Measurements from ENCODE around the gene GPR137.

The GPR137 gene

GRCh38 chr11:64298966-64299846, 13.6 kb downstream of the GPR137 start:
- Histone ChIP-seq H3K23ac (ENCODE audit: low read depth, low read length, poor library complexity) (no peak overlapping the region), H3K4ac (ENCODE audit: low read length) (no peak overlapping the region), H3K36me3 (replicated peaks in 1 of 2; ENCODE audit: control insufficient read depth in 2 of 2, insufficient read depth in 2 of 2, low read length in 2 of 2) (no peaks in the 10 kb centered on the region), H3K14ac (ENCODE audit: low read length) (peak overlapping the region; percentile 31), H3K4me1 (ENCODE audit: control insufficient read depth in 2 of 2, insufficient read depth in 1 of 2, low read depth in 1 of 2, low read length in 2 of 2) (peaks cover 9 to 26% of the 10 kb centered on the region in 2 donors), H3K27me3 (ENCODE audit: control insufficient read depth in 3 of 3, insufficient read depth in 3 of 3, low read depth in 1 of 3, low read length in 3 of 3) (peaks cover 39 to 83% (median 71%) of the 10 kb centered on the region in 3 experiments), H3K4me3 (ENCODE audit: low read length in 2 of 2) (peak overlapping the region; percentile 25 to 54), H2BK5ac (ENCODE audit: low read length) (no peak overlapping the region), H3K4me2 (ENCODE audit: insufficient read depth, low read length, poor library complexity, severe bottlenecking) (peak overlapping the region; percentile 74), H2BK120ac (ENCODE audit: low read depth, low read length) (peak overlapping the region; percentile 56), H4K8ac (ENCODE audit: low read depth, low read length) (no peak overlapping the region), H3K79me1 (ENCODE audit: low read depth, low read length) (no peaks in the 10 kb centered on the region), H2BK15ac (ENCODE audit: low read length) (peak overlapping the region; percentile 93), H2AK5ac (ENCODE audit: low read depth, low read length) (peak overlapping the region; percentile 76), H4K91ac (ENCODE audit: low read depth, low read length, poor library complexity) (no peak overlapping the region), H2BK12ac (ENCODE audit: low read length) (peak overlapping the region; percentile 50), H3K9ac (ENCODE audit: low read depth, low read length, poor library complexity) (no peak overlapping the region), H3K27ac (replicated peaks; ENCODE audit: low read length) (no peak overlapping the region), H3K18ac (ENCODE audit: low read length) (peak overlapping the region; percentile 83), H2AFZ (ENCODE audit: low read length) (peak overlapping the region; percentile 91), H3K9me3 (replicated peaks in 1 of 2; ENCODE audit: control insufficient read depth in 2 of 2, insufficient read depth in 1 of 2, low read depth in 1 of 2, low read length in 2 of 2) (no peaks in the 10 kb centered on the region)
- WGBS, 2 donors (ENCODE audit: extremely low coverage in 2 of 2, insufficient read length in 2 of 2, insufficient replicate concordance in 1 of 2) = no CpG with 5 or more reads among the region's 60 CpGs
- no peak for DNase-seq (ENCODE audit: low spot score)

GRCh38 chr11:64299847-64300648, 14.4 kb downstream of the GPR137 start, which contains the start of gene CATSPERZ:
Gene CATSPERZ, plus strand, starts transcription at chr11:64300358. Its CDS starts 53 bp downstream, at chr11:64300411.
- no CpG with 5 or more reads among the region's 54 CpGs for WGBS, 2 donors (ENCODE audit: extremely low coverage in 2 of 2, insufficient read length in 2 of 2, insufficient replicate concordance in 1 of 2)
- peak within 1 kb of the TSS; percentile 76 for H2AK5ac ChIP-seq (ENCODE audit: low read depth, low read length)
- DNase-seq (ENCODE audit: low spot score) = no peak
- H3K4me2 ChIP-seq (ENCODE audit: insufficient read depth, low read length, poor library complexity, severe bottlenecking) = peak within 1 kb of the TSS; percentile 74
- H3K9ac ChIP-seq (ENCODE audit: low read depth, low read length, poor library complexity) = peak within 1 kb of the TSS; percentile 37
- peak within 1 kb of the TSS; percentile 26 for H3K23ac ChIP-seq (ENCODE audit: low read depth, low read length, poor library complexity)
- H3K9me3 ChIP-seq (replicated peaks in 1 of 2; ENCODE audit: control insufficient read depth in 2 of 2, insufficient read depth in 1 of 2, low read depth in 1 of 2, low read length in 2 of 2) = no peaks in the 10 kb centered on the region
- H2BK12ac ChIP-seq (ENCODE audit: low read length) = peak within 1 kb of the TSS; percentile 50
- H3K14ac ChIP-seq (ENCODE audit: low read length) = peak within 1 kb of the TSS; percentile 31
- no peak within 1 kb of the TSS for H4K91ac ChIP-seq (ENCODE audit: low read depth, low read length, poor library complexity)
- H3K79me1 ChIP-seq (ENCODE audit: low read depth, low read length) = no peaks in the 10 kb centered on the region
- H3K36me3 ChIP-seq (replicated peaks in 1 of 2; ENCODE audit: control insufficient read depth in 2 of 2, insufficient read depth in 2 of 2, low read length in 2 of 2) = no peaks in the 10 kb centered on the region
- H3K27me3 ChIP-seq (ENCODE audit: control insufficient read depth in 3 of 3, insufficient read depth in 3 of 3, low read depth in 1 of 3, low read length in 3 of 3) = peaks cover 39 to 76% (median 64%) of the 10 kb centered on the region in 3 experiments
- peaks cover 7 to 21% of the 10 kb centered on the region in 2 donors for H3K4me1 ChIP-seq (ENCODE audit: control insufficient read depth in 2 of 2, insufficient read depth in 1 of 2, low read depth in 1 of 2, low read length in 2 of 2)
- peak within 1 kb of the TSS; percentile 83 for H3K18ac ChIP-seq (ENCODE audit: low read length)
- H2AFZ ChIP-seq (ENCODE audit: low read length) = peak within 1 kb of the TSS; percentile 91
- H2BK120ac ChIP-seq (ENCODE audit: low read depth, low read length) = peak within 1 kb of the TSS; percentile 56
- H4K8ac ChIP-seq (ENCODE audit: low read depth, low read length) = no peak within 1 kb of the TSS
- no peak within 1 kb of the TSS for H3K27ac ChIP-seq (replicated peaks; ENCODE audit: low read length)
- H2BK15ac ChIP-seq (ENCODE audit: low read length) = peak within 1 kb of the TSS; percentile 93
- H3K4me3 ChIP-seq (ENCODE audit: low read length in 2 of 2) = peak within 1 kb of the TSS; percentile 29 to 69
- no peak within 1 kb of the TSS for H3K4ac ChIP-seq (ENCODE audit: low read length)
- no peak within 1 kb of the TSS for H2BK5ac ChIP-seq (ENCODE audit: low read length)

GRCh38 chr11:64303109-64304031, 17.7 kb downstream of the GPR137 start:
- Histone ChIP-seq H2BK12ac (ENCODE audit: low read length) (no peak overlapping the region), H2BK15ac (ENCODE audit: low read length) (peak overlapping the region; percentile 7), H2AFZ (ENCODE audit: low read length) (no peak overlapping the region), H3K23ac (ENCODE audit: low read depth, low read length, poor library complexity) (no peak overlapping the region), H3K4ac (ENCODE audit: low read length) (no peak overlapping the region), H3K36me3 (replicated peaks in 1 of 2; ENCODE audit: control insufficient read depth in 2 of 2, insufficient read depth in 2 of 2, low read length in 2 of 2) (peaks cover 3 to 4% of the 10 kb centered on the region in 2 donors), H3K4me2 (ENCODE audit: insufficient read depth, low read length, poor library complexity, severe bottlenecking) (no peak overlapping the region), H4K91ac (ENCODE audit: low read depth, low read length, poor library complexity) (no peak overlapping the region), H2AK5ac (ENCODE audit: low read depth, low read length) (peak overlapping the region; percentile 82), H3K4me3 (ENCODE audit: low read length in 2 of 2) (no peak overlapping the region), H3K9me3 (replicated peaks in 1 of 2; ENCODE audit: control insufficient read depth in 2 of 2, insufficient read depth in 1 of 2, low read depth in 1 of 2, low read length in 2 of 2) (no peaks in the 10 kb centered on the region), H3K14ac (ENCODE audit: low read length) (no peak overlapping the region), H3K79me1 (ENCODE audit: low read depth, low read length) (peaks cover 10% of the 10 kb centered on the region), H3K18ac (ENCODE audit: low read length) (peak overlapping the region; percentile 52), H3K9ac (ENCODE audit: low read depth, low read length, poor library complexity) (peak overlapping the region; percentile 63), H3K27ac (replicated peaks; ENCODE audit: low read length) (no peak overlapping the region), H3K4me1 (ENCODE audit: control insufficient read depth in 2 of 2, insufficient read depth in 1 of 2, low read depth in 1 of 2, low read length in 2 of 2) (peaks cover 12 to 25% of the 10 kb centered on the region in 2 donors), H2BK5ac (ENCODE audit: low read length) (no peak overlapping the region), H4K8ac (ENCODE audit: low read depth, low read length) (no peak overlapping the region), H3K27me3 (ENCODE audit: control insufficient read depth in 3 of 3, insufficient read depth in 3 of 3, low read depth in 1 of 3, low read length in 3 of 3) (peaks cover 17 to 43% (median 30%) of the 10 kb centered on the region in 3 experiments), H2BK120ac (ENCODE audit: low read depth, low read length) (no peak overlapping the region)
- no peak for DNase-seq (ENCODE audit: low spot score)
- no CpG with 5 or more reads among the region's 13 CpGs for WGBS, 2 donors (ENCODE audit: extremely low coverage in 2 of 2, insufficient read length in 2 of 2, insufficient replicate concordance in 1 of 2)

Data from neuronal stem cell (in vitro differentiated cells).